HepG2 (cell line): ENCODE data around the gene MYOF. TPM values are rescaled to one million over a fixed set of nuclear protein-coding genes. Genes with fewer than 3 reads are reported as not detected.

ENCODE experiments used
- ARID2 ChIP-seq: sonication (generic); formaldehyde crosslinking; IDR thresholded peaks from 2 replicates; pipeline ENCODE4 v1.8.1; 2022; ENCODE audit warnings: mild to moderate bottlenecking, missing genetic modification reagents, borderline replicate concordance
- ARNTL ChIP-seq: sonication (generic); formaldehyde crosslinking; IDR thresholded peaks from 2 replicates; pipeline ENCODE4 v1.4.0; 2020; ENCODE audit warnings: mild to moderate bottlenecking, missing genetic modification reagents
- CENPX ChIP-seq: sonication (generic); formaldehyde crosslinking; IDR thresholded peaks from 2 replicates; pipeline ENCODE4 v1.9.0; 2021; ENCODE audit warnings: mild to moderate bottlenecking, missing genetic modification reagents, moderate library complexity
- CHCHD3 ChIP-seq: sonication (generic); formaldehyde crosslinking; IDR thresholded peaks from 2 replicates; pipeline ENCODE4 v1.8.0; 2022; ENCODE audit warnings: mild to moderate bottlenecking, missing genetic modification reagents, moderate library complexity
- DMAP1 ChIP-seq: IDR thresholded peaks from 2 replicates; pipeline ENCODE4 v1.6.1; 2016
- ERF ChIP-seq: IDR thresholded peaks from 2 replicates; pipeline ENCODE4 v1.6.1; 2018; ENCODE audit warnings: missing biosample characterization, missing genetic modification reagents
- FOXM1 ChIP-seq: sonication (generic); formaldehyde crosslinking; IDR thresholded peaks from 2 replicates; pipeline ENCODE4 v1.5.0; 2020; ENCODE audit warnings: missing genetic modification reagents
- HDAC2 ChIP-seq: sonication (generic); formaldehyde crosslinking; IDR thresholded peaks from 2 replicates; pipeline ENCODE4 v1.4.0; 2020; ENCODE audit warnings: missing genetic modification reagents
- HMGA1 ChIP-seq: sonication (generic); formaldehyde crosslinking; conservative IDR thresholded peaks from 2 replicates; pipeline ENCODE4 v1.4.0; 2020; ENCODE audit warnings: missing genetic modification reagents
- HNF4A ChIP-seq: sonication (generic); formaldehyde crosslinking; IDR thresholded peaks from 2 replicates; pipeline ENCODE4 v1.4.0; 2020; ENCODE audit warnings: missing genetic modification reagents
- HNRNPH1 ChIP-seq: fragments of 200-400 bp; formaldehyde crosslinking; optimal IDR thresholded peaks from 2 replicates; pipeline ENCODE3; 2017; ENCODE audit warnings: mild to moderate bottlenecking, low read depth, low read length
- IRF9 ChIP-seq: sonication (generic); formaldehyde crosslinking; IDR thresholded peaks from 2 replicates; pipeline ENCODE4 v1.8.0; 2022; ENCODE audit warnings: missing genetic modification reagents, mild to moderate bottlenecking, borderline replicate concordance
- KMT2A ChIP-seq: sonication (generic); formaldehyde crosslinking; IDR thresholded peaks from 2 replicates; pipeline ENCODE4 v1.4.0; 2020; ENCODE audit warnings: missing genetic modification reagents
- MED1 ChIP-seq: sonication (generic); formaldehyde crosslinking; IDR thresholded peaks from 2 replicates; pipeline ENCODE4 v1.4.0; 2020; ENCODE audit warnings: missing genetic modification reagents
- MED8 ChIP-seq: sonication (generic); formaldehyde crosslinking; IDR thresholded peaks from 2 replicates; pipeline ENCODE4 v1.8.1; 2023; ENCODE audit warnings: mild to moderate bottlenecking, missing genetic modification reagents; ENCODE audit not compliant: insufficient replicate concordance
- NFYB ChIP-seq: sonication (generic); formaldehyde crosslinking; IDR thresholded peaks from 2 replicates; pipeline ENCODE4 v1.4.0; 2020; ENCODE audit warnings: missing genetic modification reagents
- POLR2A ChIP-seq, 2 experiments: IDR thresholded peaks; 2 replicates each; pipeline ENCODE4 v1.6.1; 2011; ENCODE audit warnings: low read depth in 2 of 2, low read length in 2 of 2, mild to moderate bottlenecking in 1 of 2, moderate library complexity in 1 of 2; ENCODE audit not compliant: insufficient read depth in 1 of 2
- PPARG ChIP-seq: conservative IDR thresholded peaks from 2 replicates; pipeline ENCODE4 v1.6.1; 2016; ENCODE audit warnings: missing biosample characterization, missing genetic modification reagents
- TEAD2 ChIP-seq: sonication (generic); formaldehyde crosslinking; IDR thresholded peaks from 2 replicates; pipeline ENCODE4 v1.9.0; 2021; ENCODE audit warnings: missing genetic modification reagents
- THAP8 ChIP-seq: sonication (generic); formaldehyde crosslinking; IDR thresholded peaks from 2 replicates; pipeline ENCODE4 v1.5.1; 2020; ENCODE audit warnings: missing genetic modification reagents, mild to moderate bottlenecking, borderline replicate concordance
- ZGPAT ChIP-seq: IDR thresholded peaks from 2 replicates; pipeline ENCODE4 v1.6.1; 2016; ENCODE audit warnings: mild to moderate bottlenecking
- ZNF253 ChIP-seq: sonication (generic); formaldehyde crosslinking; IDR thresholded peaks from 2 replicates; pipeline ENCODE4 v1.8.0; 2022; ENCODE audit warnings: mild to moderate bottlenecking, missing genetic modification reagents, borderline replicate concordance
- ZNF317 ChIP-seq: sonication (generic); formaldehyde crosslinking; IDR thresholded peaks from 2 replicates; pipeline ENCODE4 v1.5.0; 2020; ENCODE audit warnings: mild to moderate bottlenecking, missing genetic modification reagents
- ZNF343 ChIP-seq: sonication (generic); formaldehyde crosslinking; IDR thresholded peaks from 2 replicates; pipeline ENCODE4 v1.4.0; 2020; ENCODE audit warnings: mild to moderate bottlenecking, missing genetic modification reagents
- ZNF619 ChIP-seq: sonication (generic); formaldehyde crosslinking; IDR thresholded peaks from 2 replicates; pipeline ENCODE4 v1.4.0; 2020; ENCODE audit warnings: mild to moderate bottlenecking, missing genetic modification reagents
- ZNF672 ChIP-seq: sonication (generic); formaldehyde crosslinking; IDR thresholded peaks from 2 replicates; pipeline ENCODE4 v1.8.1; 2022; ENCODE audit warnings: missing genetic modification reagents
- ZNF772 ChIP-seq: sonication (generic); formaldehyde crosslinking; IDR thresholded peaks from 2 replicates; pipeline ENCODE4 v1.5.0; 2020; ENCODE audit warnings: mild to moderate bottlenecking, missing genetic modification reagents
- ZNF816 ChIP-seq: sonication (generic); formaldehyde crosslinking; IDR thresholded peaks from 2 replicates; pipeline ENCODE4 v1.8.0; 2022; ENCODE audit warnings: missing genetic modification reagents, mild to moderate bottlenecking, borderline replicate concordance
- ZSCAN12 ChIP-seq: sonication (generic); formaldehyde crosslinking; IDR thresholded peaks from 2 replicates; pipeline ENCODE4 v1.9.0; 2021; ENCODE audit warnings: mild to moderate bottlenecking, missing genetic modification reagents
- polyA plus RNA-seq, 8 experiments: library from polyadenylated mRNA; depleted of rRNA in 3 of 8; stranded (reverse) in 7 of 8; unstranded in 1 of 8; fragments of >200 nt; fragmentation: Illumina TruSeq in 4 of 8; extraction: Trizol in 4 of 8; gene quantifications; 2 replicates each; pipeline versions ENCODE4 v1.2.1 to v1.2.3, GENCODE V29; 2011 to 2016; ENCODE audit warnings: low read depth in 4 of 8, missing spikeins in 1 of 8, mixed read lengths in 1 of 8; ENCODE audit not compliant: insufficient read depth in 1 of 8
- total RNA-seq, 5 experiments: library from RNA; depleted of rRNA; stranded (reverse); fragments of >200 nt; fragmentation: Illumina TruSeq; extraction: Trizol; gene quantifications; 2 replicates each; pipeline ENCODE4 v1.2.3, GENCODE V29; 2016; ENCODE audit warnings: low read depth in 1 of 5

MYOF gene
- total and polyA plus RNA-seq, 2 of the 13 experiments (the other 11 are each of a cell fraction or from before 2014, with no cell fraction given) = 0.18 to 0.42 TPM

- peak; percentile 43 to 60; a peak in 3 of 4 replicates for TF ChIP-seq POLR2A (IDR thresholded peaks at IDR 0.05; ENCODE audit: insufficient read depth in 1 of 2, low read depth in 2 of 2, low read length in 2 of 2)
- peak; percentile 97 for TF ChIP-seq FOXM1 (CRISPR knock-in tag)
- peak; percentile 38 for TF ChIP-seq MED8 (CRISPR knock-in tag)
- 0 out of 2 replicates have a peak, but pooled peaks have one; percentile 31 for TF ChIP-seq PPARG
- TF ChIP-seq THAP8 (CRISPR knock-in tag) = 0 out of 2 replicates have a peak, but pooled peaks have one; percentile 33
- TF ChIP-seq ZSCAN12 = no peak
- peak; percentile 40; the same call in 1 of the 2 replicates for TF ChIP-seq ZNF672 (CRISPR knock-in tag)
- TF ChIP-seq ARNTL (CRISPR knock-in tag) = no peak
- no peak for TF ChIP-seq ZNF816 (CRISPR knock-in tag)
- TF ChIP-seq CHCHD3 = peak; percentile 85; the same call in 1 of the 2 replicates
- no peak for TF ChIP-seq HMGA1
- TF ChIP-seq ERF (CRISPR knock-in tag) = peak; percentile 80
- peak; percentile 97 for TF ChIP-seq KMT2A (CRISPR knock-in tag)
- TF ChIP-seq DMAP1 (CRISPR knock-in tag) = peak; percentile 86
- no peak for TF ChIP-seq HNF4A (CRISPR knock-in tag)
- no peak for TF ChIP-seq CENPX
- TF ChIP-seq HNRNPH1 = no peak
- peak; percentile 44; the same call in 1 of the 2 replicates for TF ChIP-seq ZNF772
- TF ChIP-seq IRF9 (CRISPR knock-in tag) = 0 out of 2 replicates have a peak, but pooled peaks have one; percentile 55
- TF ChIP-seq ZNF619 (CRISPR knock-in tag) = 0 out of 2 replicates have a peak, but pooled peaks have one; percentile 34
- TF ChIP-seq HDAC2 (CRISPR knock-in tag) = peak; percentile 94
- peak; percentile 86 for TF ChIP-seq NFYB
- peak; percentile 64; the same call in 1 of the 2 replicates for TF ChIP-seq ZNF343 (CRISPR knock-in tag)
- 0 out of 2 replicates have a peak, but pooled peaks have one; percentile 28 for TF ChIP-seq MED1
- TF ChIP-seq ZNF253 (CRISPR knock-in tag) = peak; percentile 92; the same call in 1 of the 2 replicates
- TF ChIP-seq ARID2 (CRISPR knock-in tag) = peak; percentile 59; the same call in 1 of the 2 replicates
- no peak for TF ChIP-seq ZNF317
- no peak for TF ChIP-seq TEAD2 (CRISPR knock-in tag)
- peak; percentile 68; the same call in 1 of the 2 replicates for TF ChIP-seq ZGPAT (CRISPR knock-in tag)
Observed at GRCh38 chr10:93496322-93497041, 14.3 kb upstream of the MYOF start, which contains the start of gene CEP55 (continued).
